HG03045 (cell line): ENCODE results near the gene BMAL1.
"Not testable (repeated sequence)": the region's sequence is repeated elsewhere in the genome, so short reads cannot be mapped to it uniquely, and the experiment has no call there.

Experiments used
- ATAC-seq: cut with Tn5 transposase; IDR thresholded peaks from one replicate; pipeline ENCODE4 v1.9.1; 2021; ENCODE audit warnings: mild to moderate bottlenecking, moderate library complexity; ENCODE audit not compliant: unreplicated experiment

Gene BMAL1

DNA sequence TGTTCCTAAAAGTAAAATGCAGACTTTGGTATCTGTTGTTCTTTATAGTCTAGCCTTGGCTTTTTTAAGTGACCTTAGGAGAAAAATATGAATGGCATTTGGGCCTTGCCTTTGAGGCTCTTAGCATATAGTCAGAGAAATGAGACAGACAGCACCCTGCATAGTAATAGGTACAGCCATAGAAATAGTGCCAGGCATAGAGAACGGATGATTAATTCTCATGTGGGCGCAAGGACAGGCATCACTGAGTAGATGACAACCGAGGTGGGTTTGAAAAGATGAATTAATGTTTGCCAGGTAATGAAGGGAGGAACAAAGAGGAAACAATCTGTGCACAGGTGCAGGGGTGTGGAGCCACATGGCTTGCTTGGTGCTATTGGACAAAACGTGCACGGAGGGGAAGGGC, 90.5 kb downstream of the BMAL1 start:
- ATAC-seq, result no peak

DNA sequence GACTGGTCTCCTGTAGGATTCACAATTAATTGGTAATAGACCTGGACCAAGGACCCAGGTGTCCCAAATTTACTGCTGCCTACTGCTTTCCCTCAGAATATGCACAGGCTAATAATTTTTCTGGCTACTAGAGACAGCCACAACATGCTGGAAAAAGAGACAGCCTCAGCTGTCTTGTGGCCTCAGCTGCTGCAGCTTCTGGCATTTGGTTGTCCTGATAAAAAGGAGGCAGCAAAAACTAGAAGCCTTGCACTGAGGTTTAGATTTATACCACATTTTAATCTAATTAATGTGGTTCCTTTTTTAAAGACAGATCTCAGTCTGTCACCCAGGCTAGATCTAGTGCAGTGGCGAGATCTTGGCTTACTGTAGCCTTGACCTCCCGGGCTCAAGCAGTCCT, 95.6 kb downstream of the BMAL1 start:
- ATAC-seq, result no peak

DNA sequence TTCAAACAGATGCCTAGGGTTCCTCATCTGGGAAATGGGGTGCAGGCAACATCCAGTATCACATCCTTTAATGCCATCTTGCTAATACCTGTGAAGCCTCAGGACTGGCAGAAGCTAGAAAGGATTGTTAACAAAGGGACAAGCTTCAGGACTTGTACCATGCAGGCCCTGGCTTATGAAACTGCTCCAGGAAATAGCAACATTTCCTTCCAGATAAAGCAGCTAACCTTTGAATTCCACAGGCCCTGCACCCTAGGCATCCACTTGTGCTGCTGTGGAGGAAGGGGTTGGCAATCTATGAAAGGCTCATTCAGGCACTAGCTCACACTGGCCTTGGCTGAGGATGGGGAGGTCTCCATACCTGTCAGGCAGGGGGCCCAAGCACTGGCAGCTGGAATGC, 98.2 kb downstream of the BMAL1 start:
- ATAC-seq, result no peak

DNA sequence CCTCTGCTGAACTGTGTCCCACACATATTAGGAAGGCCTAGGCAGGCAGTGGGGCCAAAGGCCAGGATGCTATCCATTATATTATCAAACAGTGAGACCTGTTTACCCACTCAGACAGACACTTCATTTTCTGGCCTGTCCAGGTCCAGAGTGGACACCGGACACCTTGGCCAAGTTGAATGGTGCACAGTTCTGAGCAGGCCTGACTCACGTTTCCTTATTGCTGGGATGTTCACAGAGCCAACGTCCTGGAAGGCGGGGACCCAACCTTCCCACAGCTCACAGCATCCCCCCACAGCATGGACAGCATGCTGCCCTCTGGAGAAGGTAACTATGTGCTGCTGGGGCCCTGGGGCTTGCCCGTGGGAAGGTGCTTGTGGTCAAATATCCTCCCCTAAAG, 98.8 kb downstream of the BMAL1 start:
- no peak for ATAC-seq

DNA sequence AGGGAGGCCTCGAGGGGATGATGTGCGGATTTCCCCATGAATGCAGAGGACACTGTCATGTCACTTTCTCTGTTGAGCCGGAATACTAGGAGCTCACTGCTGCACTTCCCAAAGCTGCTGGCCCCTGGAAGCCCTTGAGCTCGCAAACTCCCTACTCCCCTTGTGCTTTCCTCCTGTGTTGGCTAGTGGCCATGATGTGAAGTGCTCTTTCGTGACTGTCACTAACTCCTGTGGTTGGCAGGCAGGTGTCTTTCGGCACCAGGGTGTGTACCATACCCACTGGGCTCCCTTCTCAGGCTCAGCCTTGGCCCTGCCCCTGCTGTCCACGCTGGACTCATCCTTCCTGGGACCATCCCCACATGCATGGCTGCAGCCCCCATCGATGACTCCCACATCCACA, 99.2 kb downstream of the BMAL1 start:
- ATAC-seq, result no peak

DNA sequence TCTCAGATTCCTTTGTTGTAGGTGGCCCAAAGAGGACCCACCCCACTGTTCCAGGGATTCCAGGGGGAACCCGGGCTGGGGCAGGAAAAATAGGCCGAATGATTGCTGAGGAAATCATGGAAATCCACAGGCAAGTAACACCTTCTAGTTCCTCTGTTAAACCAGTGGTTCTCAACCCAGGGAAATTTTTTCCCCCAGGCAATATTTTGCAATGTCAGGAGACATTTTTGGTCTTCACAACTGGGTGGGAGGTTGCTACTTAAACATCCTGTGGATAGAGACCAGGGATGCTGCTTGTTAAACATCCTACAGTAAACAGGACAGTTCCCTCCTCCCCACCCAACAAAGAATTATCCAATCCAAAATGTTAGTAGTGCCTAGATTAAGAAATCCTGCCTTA, 100.7 kb downstream of the BMAL1 start:
- no peak for ATAC-seq

DNA sequence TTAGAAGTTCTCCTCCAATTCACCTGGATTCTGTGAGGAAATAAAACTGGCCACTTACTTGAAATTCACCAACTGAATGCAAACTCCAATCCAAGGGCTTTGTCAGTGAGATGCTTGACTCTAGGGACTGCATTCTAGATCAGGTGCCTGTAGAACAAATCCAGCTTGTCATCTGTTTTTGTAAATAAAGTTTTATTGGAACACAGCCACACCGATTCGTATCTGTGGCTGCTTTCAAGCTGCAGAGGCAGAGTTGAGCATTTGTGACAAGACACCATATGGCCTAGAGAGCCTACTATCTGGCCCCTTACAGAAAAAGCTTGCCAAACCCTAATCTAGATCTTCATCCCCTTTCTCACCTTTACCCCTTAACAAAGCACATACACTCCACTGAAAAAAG, 103.1 kb downstream of the BMAL1 start:
- no peak for ATAC-seq

DNA sequence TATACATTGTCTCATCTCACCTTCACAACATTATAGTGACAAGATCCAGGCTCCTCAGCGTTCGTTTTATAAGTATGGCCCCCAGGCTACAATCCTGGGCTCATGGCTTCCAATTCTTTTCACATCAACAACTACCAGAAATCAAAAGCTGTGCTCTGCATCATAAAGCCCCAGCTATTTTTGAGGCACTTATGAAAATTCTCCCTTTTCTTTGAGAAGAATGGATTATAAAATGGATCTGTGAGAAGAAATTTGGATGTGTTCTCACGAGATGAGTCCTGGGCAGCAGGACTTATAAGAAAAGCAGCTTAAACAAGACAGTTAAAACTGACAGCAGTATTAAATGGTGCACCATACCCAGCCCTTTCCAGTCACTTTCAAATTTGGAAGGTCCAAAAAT, 105.2 kb downstream of the BMAL1 start:
- no peak for ATAC-seq

DNA sequence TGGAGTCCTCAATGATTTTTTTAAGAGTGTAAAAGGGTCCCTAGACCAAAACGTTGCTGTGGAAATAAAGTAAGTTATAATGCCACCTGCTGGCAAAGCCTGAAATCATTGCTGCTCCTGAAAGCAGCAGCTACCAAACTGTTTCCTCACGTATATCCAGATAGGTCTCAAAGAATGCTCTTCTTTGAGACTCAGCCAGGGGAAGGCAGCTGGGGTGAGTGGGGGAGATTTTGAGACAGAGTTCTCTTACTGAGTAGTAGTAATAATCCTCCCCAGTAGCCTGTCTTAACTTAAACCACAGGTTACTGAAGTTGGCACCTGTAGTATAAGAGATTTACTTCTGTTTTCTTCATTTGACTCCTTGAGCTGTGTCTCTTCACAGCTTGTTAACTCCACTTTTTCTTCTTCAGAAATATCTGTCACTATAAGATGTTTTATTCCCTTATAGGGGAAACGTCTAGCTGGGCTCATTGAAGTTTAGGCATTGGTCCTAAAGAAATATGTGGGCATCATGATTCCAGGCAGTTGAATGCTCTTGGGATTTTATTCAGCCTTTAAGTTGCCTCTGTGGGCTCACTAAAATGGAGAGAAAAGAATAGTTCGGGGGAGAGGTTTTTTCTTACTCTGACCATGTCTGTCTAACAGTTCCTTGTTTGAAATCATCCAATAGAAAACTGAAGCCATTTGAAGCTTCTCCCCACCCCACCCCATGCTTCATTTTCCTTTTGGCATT, 107.5 kb downstream of the BMAL1 start:
- ATAC-seq, result no peak

DNA sequence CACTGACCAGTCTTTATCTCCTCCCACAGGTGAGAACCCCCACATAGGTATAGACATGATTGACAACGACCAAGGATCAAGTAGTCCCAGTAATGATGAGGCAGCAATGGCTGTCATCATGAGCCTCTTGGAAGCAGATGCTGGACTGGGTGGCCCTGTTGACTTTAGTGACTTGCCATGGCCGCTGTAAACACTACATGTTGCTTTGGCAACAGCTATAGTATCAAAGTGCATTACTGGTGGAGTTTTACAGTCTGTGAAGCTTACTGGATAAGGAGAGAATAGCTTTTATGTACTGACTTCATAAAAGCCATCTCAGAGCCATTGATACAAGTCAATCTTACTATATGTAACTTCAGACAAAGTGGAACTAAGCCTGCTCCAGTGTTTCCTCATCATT, 109.0 kb downstream of the BMAL1 start:
- no peak for ATAC-seq

DNA sequence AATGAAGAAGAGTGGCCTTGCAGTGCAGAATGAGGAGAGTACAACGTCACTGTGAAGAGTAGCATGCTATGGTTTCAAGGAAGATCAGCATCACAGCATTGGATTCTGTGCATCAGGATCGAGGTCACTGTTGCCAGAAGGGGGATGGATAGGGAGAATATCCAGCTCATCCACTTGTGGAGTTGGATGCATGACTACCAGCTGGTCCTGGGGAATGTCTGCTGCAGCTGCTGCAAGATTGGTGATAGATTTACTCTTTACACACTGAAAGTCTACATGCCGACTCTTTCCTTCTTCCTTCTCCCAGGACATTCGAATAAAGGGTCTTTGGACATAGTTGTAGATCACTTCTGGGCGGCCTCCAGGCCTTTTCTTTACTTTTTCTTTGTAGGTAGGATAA, 111.2 kb downstream of the BMAL1 start:
- no peak for ATAC-seq

DNA sequence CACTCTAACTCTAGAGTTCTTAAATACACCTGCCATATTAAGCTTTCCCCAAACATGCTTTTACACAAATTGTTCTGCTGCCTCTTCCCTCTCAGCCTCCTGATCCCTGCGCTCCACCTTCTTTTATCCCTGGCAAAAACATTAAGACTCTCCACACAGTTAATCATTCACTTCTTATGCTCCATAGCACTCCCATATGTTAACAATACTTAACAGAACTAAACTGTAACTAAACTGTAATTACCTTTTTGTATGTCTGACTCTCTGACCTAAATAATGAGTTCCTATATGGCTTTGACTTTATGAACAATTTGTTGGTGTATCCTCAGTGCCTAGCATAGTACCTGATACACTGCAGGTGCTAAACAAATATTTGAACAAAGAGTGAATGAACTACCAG, 113.6 kb downstream of the BMAL1 start:
- ATAC-seq, result no peak

DNA sequence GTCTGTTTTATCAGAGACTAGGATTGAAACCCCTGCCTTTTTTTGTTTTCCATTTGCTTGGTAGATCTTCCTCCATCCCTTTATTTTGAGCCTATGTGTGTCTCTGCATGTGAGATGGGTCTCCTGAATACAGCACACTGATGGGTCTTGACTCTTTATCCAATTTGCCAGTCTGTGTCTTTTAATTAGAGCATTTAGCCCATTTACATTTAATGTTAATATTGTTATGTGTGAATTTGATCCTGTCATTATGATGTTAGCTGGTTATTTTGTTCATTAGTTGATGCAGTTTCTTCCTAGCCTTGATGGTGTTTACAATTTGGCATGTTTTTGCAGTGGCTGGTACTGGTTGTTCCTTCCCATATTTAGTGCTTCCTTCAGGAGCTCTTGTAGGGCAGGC, 120.7 kb downstream of the BMAL1 start:
- not testable (repeated sequence) for ATAC-seq

DNA sequence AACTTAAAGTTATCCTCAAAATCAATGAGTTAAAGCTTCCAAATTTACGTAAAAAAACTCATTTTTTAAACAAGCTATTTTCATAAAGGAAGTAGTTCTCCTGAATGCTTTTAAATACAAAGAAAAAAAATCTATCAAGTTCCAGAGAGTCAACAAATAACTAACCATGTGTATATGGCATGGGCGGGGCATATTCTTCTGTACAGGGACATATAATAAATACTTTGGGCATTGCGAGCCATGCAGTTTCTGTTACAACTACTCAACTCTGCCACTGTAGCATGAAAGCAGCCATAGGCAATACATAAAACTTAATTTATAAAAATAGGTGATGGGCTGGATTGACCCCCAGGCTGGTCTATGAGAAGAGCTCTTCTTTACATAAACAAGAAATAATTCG, 127.6 kb downstream of the BMAL1 start:
- ATAC-seq, result no peak

DNA sequence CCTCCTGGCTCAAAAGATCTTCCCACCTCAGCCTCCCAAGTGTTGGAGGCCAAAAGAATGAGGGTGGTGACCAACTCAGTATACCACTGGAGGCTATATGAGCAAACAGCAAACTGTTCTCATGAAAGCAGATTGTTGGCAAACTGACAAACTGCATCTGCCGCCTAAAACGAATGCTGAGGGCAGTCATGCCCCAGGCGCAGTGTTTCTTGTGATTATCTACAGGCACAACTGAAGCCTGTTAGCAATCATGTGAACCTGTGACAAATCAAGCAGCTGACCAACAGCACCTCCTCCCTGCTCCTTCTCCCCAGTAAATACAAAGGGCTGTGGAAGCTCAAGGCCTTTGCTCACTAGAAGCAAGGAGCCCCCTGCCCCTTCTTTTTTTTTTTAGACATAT, 137.6 kb downstream of the BMAL1 start:
- no peak for ATAC-seq

DNA sequence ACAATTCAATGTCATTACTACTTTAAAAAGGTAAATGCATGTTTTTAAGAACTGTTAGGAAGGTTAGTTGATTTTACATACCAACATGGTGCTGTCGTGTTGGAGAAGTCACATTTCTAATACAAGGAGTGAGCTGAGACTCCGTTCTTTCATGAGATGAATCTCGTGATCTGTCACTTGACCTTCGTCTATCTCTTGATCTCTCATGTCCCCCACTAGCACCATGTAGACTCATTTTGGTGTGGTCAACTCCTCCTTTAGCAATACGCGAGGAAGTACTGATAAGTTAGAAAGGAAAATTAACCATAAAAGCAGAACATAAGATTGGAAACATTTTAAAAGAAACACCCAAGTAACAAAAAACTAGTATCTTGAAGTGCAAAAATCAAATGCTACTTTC, 144.0 kb downstream of the BMAL1 start:
- ATAC-seq, result no peak

DNA sequence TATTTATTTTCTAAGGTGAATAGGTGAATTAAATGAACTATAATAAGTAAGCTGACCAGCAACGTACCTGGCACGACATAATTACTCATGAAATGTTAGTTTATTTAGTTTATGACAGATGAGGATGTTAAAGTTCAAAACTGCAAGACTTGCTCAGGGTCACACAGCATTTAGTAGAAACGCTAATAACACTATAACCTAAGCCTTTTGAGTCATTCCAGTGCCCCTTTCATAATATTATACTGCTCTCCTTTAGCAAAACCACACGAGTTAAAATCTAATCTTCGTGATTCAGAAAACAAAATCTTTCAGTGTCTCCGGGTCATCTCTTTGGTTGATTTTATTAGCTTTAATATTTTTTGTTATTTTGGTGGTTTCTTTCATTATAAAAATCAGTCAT, 145.8 kb downstream of the BMAL1 start:
- no peak for ATAC-seq

DNA sequence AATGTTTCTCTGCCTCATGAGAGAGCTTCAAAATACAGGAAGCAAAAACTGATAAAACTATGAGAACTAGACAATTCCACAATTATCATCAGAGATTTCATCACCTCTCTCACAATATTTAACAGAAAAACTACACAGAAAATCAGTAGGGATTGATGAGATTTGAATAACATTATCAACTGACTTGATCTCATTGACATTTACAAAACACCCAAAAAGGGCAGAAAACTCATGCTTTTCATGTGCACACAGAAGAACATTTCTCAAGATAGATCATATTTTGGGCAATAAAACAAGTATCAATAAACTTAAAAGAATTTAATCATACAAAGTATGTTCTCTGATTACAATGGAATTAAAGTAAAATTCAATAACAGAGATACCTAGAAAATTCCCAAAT, 149.8 kb downstream of the BMAL1 start:
- ATAC-seq, result no peak

DNA sequence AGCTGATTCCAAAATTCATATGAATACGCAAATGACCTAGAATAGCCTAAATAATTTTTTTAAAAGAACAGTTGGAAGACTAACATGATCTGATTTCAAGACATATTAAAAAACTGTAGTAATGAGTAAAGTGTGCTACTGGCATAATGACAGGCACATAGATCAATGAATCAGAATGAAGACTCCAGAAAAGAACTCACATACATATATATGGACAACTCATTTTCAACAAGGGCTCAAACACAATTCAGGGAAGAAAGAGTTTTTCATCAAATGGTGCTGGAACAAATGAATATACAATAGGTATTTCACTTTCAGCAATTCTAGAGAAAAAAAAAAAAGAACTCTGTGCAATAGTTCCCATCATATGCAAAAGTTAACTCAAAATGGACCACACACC, 151.7 kb downstream of the BMAL1 start:
- ATAC-seq, result no peak

DNA sequence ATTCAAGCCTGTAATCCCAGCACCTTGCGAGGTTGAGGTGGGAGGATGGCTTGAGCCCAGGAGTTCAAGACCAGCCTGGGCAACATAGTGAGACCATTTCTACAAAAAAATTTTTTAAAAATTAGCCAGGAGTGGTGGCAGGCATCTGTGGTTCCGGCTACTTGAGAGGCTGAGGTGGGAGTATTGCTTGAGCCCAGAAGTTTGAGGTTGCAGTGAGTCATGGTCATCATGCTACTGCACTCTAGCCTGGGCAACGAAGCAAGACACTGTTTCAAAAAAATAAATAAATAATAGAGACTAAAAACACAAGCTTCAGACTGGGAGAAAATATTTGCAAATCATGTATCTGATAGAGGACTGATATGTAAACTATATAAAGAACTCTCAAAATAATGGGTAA, 152.2 kb downstream of the BMAL1 start:
- no peak for ATAC-seq

DNA sequence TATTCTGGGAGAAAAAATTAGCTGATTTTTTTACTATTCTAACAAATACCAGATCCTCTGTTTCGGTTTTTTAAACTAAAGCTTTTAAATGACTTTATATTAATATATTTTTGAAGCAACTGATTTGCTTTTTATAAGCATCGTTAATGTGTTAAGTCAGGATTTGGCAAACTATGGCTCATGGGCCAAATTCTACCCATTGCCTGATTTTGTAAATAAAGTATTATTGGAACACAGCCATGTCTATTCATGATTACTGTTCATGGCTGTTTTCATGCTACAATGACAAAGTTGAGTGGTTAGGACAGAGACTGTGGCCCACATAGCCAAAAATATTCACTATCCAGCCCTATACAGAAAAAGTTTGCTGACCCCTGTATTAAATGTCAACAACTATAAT, 155.8 kb downstream of the BMAL1 start:
- no peak for ATAC-seq

DNA sequence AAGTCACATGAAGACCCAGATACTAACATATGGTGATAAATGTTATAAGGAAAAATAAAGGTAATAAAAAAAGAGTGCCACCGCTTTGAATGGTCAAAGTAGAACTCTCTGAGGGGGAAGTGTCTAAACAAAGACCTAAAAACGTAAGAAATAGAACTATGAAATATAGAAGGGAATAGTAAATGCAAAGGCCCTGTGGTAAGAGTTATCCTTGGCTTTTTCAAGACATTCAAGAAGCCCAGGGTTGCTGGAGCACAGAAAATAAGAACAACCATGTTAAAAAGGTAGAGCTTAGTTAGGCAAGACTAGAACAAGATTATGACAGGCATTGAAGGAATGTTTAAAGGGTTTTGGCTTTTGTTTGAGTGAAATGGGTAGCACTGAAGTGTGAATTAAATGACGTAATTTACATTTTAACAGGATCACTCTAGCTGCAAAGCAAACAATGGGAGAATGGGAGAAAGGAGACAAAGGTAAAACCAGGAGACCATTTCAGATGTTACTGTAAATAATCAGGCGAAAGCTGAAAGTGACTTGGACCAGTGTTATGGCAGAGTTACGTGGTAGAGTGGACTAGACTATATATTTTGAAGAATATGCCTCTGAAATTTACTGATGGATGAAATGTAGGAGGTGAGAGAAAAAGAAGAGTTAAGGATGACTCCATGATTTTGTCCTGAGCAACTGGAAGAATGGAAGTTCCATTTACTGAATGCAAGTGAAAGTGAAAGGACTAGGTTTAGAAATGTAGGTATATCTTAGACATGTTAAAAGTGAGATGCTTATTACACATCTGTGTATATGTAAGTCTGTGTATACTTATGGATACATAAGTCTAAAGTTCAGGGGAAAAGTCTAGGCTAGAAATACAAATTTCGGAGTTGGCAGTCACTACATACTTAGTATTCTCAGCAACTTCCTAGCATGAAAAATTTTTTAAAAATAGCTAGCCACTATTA, 156.9 kb downstream of the BMAL1 start:
- ATAC-seq, result no peak
